Activated CD4-positive, alpha-beta T cell treated with anti-CD3 and anti-CD28 coated beads, Interleukin-2, amount 10 ng/mL, durations not matched to agents 24 days and 14 days (primary cell): ENCODE results near the gene VPS37C. TPM values are rescaled to one million over a fixed set of nuclear protein-coding genes. Genes with fewer than 3 reads are reported as not detected.

Source experiments
- DNase-seq: peaks from one replicate; pipeline ENCODE4 v3.0.0; 2022
- H3K27ac Mint-ChIP-seq: one replicate; pipeline ENCODE4 v1.8.0; 2022; ENCODE audit warnings: mild to moderate bottlenecking, mixed read lengths
- H3K27me3 Mint-ChIP-seq: one replicate; pipeline ENCODE4 v1.8.0; 2022; ENCODE audit warnings: mixed read lengths
- H3K36me3 Mint-ChIP-seq: one replicate; pipeline ENCODE4 v1.8.0; 2022; ENCODE audit warnings: low read depth, mild to moderate bottlenecking, mixed read lengths
- H3K4me1 Mint-ChIP-seq: one replicate; pipeline ENCODE4 v1.8.0; 2021; ENCODE audit warnings: mixed read lengths
- H3K4me3 Mint-ChIP-seq: one replicate; pipeline ENCODE4 v1.8.0; 2022; ENCODE audit warnings: mild to moderate bottlenecking, moderate library complexity, mixed read lengths
- H3K9me3 Mint-ChIP-seq: one replicate; pipeline ENCODE4 v1.8.0; 2021; ENCODE audit warnings: mixed read lengths
- intact Hi-C: fragments of 100-400 bp; cut with micrococcal nuclease; formaldehyde crosslinking; loops from one replicate; pipeline ENCODE4 v1.15.1; 2023
- total RNA-seq: library from RNA; stranded (reverse); gene quantifications from 2 replicates; pipeline ENCODE4 v1.2.3, GENCODE V29; 2022

Gene VPS37C
- total RNA-seq, 1 donor from 2014 or later: 13.7 TPM

- DNase-seq: peak; percentile 93
- Mint-ChIP-seq H3K4me3 (peak overlapping the region; percentile 93), H3K36me3 (peaks cover 32% of the 10 kb centered on the region), H3K27me3 (no peaks in the 10 kb centered on the region), H3K4me1 (peaks cover 69% of the 10 kb centered on the region), H3K9me3 (no peaks in the 10 kb centered on the region), H3K27ac (peak overlapping the region; percentile 100)
- intact Hi-C loops: loop anchor here (1.0 to 2.0 kb wide), 4 partner anchors 20 to 70 kb away; no protein-coding TSS in a partner anchor
These were observed 68.9 kb downstream of the VPS37C start for GRCh38 chr11:61092280-61092766.

DNA sequence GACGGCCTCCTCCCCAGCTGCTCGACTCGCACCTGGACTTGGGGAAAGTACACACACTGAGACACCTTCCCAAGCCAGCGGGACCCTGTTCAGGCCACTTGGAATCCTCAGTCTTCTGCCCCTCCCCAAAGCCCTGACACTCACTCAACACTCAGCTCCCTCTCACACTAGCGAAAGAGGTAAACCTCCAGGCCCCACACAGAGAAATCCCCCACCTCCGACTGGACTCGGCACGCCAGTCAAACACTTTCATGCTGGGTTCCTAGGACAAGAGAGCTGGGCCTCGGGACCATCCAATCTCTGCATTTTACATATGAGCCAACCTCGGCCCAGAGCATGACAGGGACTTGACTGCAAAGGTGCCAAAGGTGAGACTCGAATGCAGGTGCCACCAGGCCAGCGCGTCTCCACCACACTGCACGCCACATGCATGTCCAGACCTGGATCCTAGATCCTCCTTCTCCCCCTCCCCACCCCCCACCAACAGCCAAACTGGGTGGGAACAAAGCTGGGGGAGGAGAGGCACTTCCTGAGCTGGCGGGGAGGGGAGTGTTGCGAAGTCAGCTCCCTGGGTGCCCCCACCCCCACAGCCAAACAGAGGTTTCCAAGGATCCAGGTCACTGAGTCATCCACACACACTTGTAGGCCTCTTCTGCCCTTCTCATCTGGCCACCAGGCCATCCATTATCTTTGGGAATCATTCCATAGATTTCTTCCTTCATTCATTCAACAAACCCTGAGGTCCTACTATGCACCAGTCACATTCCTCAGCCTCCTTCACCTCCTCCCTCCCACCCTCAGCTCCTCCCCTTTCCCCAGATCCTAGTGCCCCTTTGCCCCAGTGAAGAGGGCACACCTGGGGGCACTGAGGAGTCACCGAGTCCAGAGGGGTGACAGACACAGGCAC lies 69.6 kb downstream of the VPS37C start:
- H3K9me3 Mint-ChIP-seq: no peaks in the 10 kb centered on the region
- intact Hi-C loops: loop anchor here (1.0 to 2.0 kb wide), 5 partner anchors 11 to 69 kb away; partner anchors contain the start of gene CD5
- peak overlapping the region; percentile 100 for H3K27ac Mint-ChIP-seq
- H3K4me3 Mint-ChIP-seq: peak overlapping the region; percentile 93
- H3K4me1 Mint-ChIP-seq: peaks cover 69% of the 10 kb centered on the region
- DNase-seq: peak; percentile 86
- peaks cover 33% of the 10 kb centered on the region for H3K36me3 Mint-ChIP-seq
- no peaks in the 10 kb centered on the region for H3K27me3 Mint-ChIP-seq

DNA sequence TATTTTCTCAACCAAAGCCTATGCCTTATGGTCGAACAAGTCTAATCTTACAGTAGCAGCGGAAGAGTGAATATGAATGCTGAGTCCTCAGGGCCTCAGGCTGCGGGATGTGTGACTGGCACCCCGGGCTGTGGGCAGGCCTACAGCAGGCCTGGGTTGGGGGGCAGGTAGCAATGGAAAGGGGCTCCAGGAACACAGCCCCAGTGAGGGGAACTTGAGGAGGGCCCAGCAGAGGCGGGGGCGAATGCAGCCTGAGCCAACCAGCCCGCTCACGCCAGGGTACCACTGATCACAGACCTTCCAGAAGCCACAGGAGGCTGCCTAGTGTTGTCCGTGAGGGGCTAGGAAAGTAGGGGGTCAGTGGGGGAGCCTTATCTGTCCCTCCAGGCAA lies 70.2 kb downstream of the VPS37C start:
- H3K27ac Mint-ChIP-seq: peak overlapping the region; percentile 100
- H3K4me1 Mint-ChIP-seq: peaks cover 69% of the 10 kb centered on the region
- intact Hi-C loops: loop anchor here (1.0 kb wide), 1 partner anchor 11 kb away; the partner anchor contains the start of gene CD5
- H3K4me3 Mint-ChIP-seq: peak overlapping the region; percentile 93
- no peaks in the 10 kb centered on the region for H3K9me3 Mint-ChIP-seq
- DNase-seq: no peak
- peaks cover 33% of the 10 kb centered on the region for H3K36me3 Mint-ChIP-seq
- H3K27me3 Mint-ChIP-seq: no peaks in the 10 kb centered on the region

- no peak for DNase-seq
- Mint-ChIP-seq H3K36me3 (peaks cover 33% of the 10 kb centered on the region), H3K27ac (peak overlapping the region; percentile 100), H3K4me1 (peaks cover 65% of the 10 kb centered on the region), H3K4me3 (peak overlapping the region; percentile 93), H3K27me3 (no peaks in the 10 kb centered on the region), H3K9me3 (no peaks in the 10 kb centered on the region)
- intact Hi-C loops: no loop called here
These were observed 70.7 kb downstream of the VPS37C start for GRCh38 chr11:61090521-61090920.

GRCh38 chr11:61089806-61090491 lies 71.3 kb downstream of the VPS37C start:
- H3K36me3 Mint-ChIP-seq: peaks cover 33% of the 10 kb centered on the region
- peaks cover 59% of the 10 kb centered on the region for H3K4me1 Mint-ChIP-seq
- peak overlapping the region; percentile 93 for H3K4me3 Mint-ChIP-seq
- intact Hi-C loops: no loop called here
- H3K27ac Mint-ChIP-seq: peak overlapping the region; percentile 100
- no peak for DNase-seq
- H3K9me3 Mint-ChIP-seq: no peaks in the 10 kb centered on the region
- no peaks in the 10 kb centered on the region for H3K27me3 Mint-ChIP-seq

- no peak for DNase-seq
- H3K36me3 Mint-ChIP-seq: peaks cover 45% of the 10 kb centered on the region
- intact Hi-C loops: no loop called here
- peak overlapping the region; percentile 58 for H3K4me3 Mint-ChIP-seq
- H3K27me3 Mint-ChIP-seq: no peaks in the 10 kb centered on the region
- peaks cover 52% of the 10 kb centered on the region for H3K4me1 Mint-ChIP-seq
- peak overlapping the region; percentile 79 for H3K27ac Mint-ChIP-seq
- H3K9me3 Mint-ChIP-seq: peaks cover 5% of the 10 kb centered on the region
These were observed 73.7 kb downstream of the VPS37C start for GRCh38 chr11:61087426-61088119.

DNA sequence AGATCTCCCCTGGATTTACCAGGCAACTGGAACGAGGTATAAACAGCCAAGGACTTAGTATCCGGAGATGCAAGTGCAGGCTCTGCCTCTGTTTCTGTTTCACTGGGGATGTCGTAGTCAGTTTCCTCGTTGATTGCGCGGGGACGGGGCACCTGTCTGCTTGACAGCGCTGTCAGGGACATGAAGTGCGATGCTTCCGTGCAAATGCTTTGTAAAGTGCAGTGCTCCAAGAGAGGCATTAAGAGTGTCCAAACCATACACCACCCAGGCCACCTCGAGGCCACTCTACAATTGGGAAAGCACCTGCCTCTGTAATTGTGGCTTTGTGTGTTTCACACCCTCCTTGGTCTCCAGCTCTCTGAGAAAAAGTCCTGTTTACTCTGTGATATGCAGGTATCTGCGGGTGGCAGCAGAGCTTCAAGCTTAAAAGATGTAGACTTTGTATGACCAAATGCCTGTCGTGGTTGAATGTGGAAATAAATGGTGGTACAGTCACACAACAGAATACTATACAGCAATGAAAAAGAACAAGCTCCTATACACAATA lies 77.6 kb downstream of the VPS37C start:
- Mint-ChIP-seq H3K4me3 (peak overlapping the region; percentile 83), H3K27ac (peak overlapping the region; percentile 97), H3K36me3 (peaks cover 55% of the 10 kb centered on the region), H3K9me3 (peaks cover 5% of the 10 kb centered on the region), H3K27me3 (no peaks in the 10 kb centered on the region), H3K4me1 (peaks cover 60% of the 10 kb centered on the region)
- DNase-seq: peak; percentile 93
- intact Hi-C loops: loop anchor here (2.0 to 5.0 kb wide), 6 partner anchors 23 to 105 kb away; no protein-coding TSS in a partner anchor

DNA sequence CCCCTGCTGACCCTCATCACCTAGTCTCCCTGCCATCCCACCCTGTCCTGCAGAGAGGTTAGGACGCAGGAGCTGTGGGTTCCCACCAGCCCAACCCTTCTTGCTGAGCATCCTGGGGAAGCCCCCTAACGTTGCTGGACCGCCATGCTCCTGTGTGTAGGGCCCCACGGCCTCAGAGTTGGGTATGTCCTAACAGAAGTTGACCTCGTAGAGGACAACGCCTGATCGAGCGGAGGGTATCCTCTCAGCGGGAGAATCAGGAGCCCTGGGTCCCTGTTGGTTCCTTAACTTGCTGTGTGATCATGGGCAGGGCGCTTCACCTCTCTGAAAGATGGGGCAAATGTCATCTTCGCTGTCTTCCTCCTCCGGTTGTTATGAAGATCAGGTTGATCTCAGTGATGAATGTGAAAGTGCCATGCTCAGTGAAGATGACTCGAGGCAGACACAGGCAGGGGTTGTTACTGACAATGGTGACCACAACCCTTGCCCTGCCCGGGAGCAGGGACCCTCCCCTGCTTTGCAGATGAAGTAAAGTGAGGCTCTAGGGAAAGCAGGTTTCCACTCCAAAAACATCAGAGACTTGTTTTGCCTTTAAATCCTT lies 78.2 kb downstream of the VPS37C start:
- Mint-ChIP-seq H3K4me3 (peak overlapping the region; percentile 83), H3K27me3 (no peaks in the 10 kb centered on the region), H3K27ac (peak overlapping the region; percentile 97), H3K9me3 (peaks cover 5% of the 10 kb centered on the region), H3K36me3 (peaks cover 56% of the 10 kb centered on the region), H3K4me1 (peaks cover 64% of the 10 kb centered on the region)
- peak; percentile 87 for DNase-seq
- intact Hi-C loops: loop anchor here (2.0 to 5.0 kb wide), 6 partner anchors 22 to 104 kb away; no protein-coding TSS in a partner anchor

- H3K9me3 Mint-ChIP-seq: peaks cover 5% of the 10 kb centered on the region
- peak overlapping the region; percentile 83 for H3K4me3 Mint-ChIP-seq
- H3K27me3 Mint-ChIP-seq: no peaks in the 10 kb centered on the region
- intact Hi-C loops: loop anchor here (2.0 to 5.0 kb wide), 6 partner anchors 21 to 105 kb away; no protein-coding TSS in a partner anchor
- peaks cover 63% of the 10 kb centered on the region for H3K4me1 Mint-ChIP-seq
- peaks cover 51% of the 10 kb centered on the region for H3K36me3 Mint-ChIP-seq
- peak overlapping the region; percentile 97 for H3K27ac Mint-ChIP-seq
- peak; percentile 73 for DNase-seq
These were observed 79.0 kb downstream of the VPS37C start for GRCh38 chr11:61082062-61082870.

- H3K27ac Mint-ChIP-seq: peak overlapping the region; percentile 97
- peak; percentile 76 for DNase-seq
- intact Hi-C loops: loop anchor here (5.0 kb wide), 1 partner anchor 106 kb away; no protein-coding TSS in a partner anchor
- peaks cover 5% of the 10 kb centered on the region for H3K9me3 Mint-ChIP-seq
- H3K4me3 Mint-ChIP-seq: peak overlapping the region; percentile 83
- peaks cover 72% of the 10 kb centered on the region for H3K4me1 Mint-ChIP-seq
- H3K36me3 Mint-ChIP-seq: peaks cover 56% of the 10 kb centered on the region
- H3K27me3 Mint-ChIP-seq: no peaks in the 10 kb centered on the region
These were observed 80.1 kb downstream of the VPS37C start for GRCh38 chr11:61080986-61081590.

GRCh38 chr11:61080526-61080925 lies 80.7 kb downstream of the VPS37C start:
- Mint-ChIP-seq H3K4me1 (peaks cover 76% of the 10 kb centered on the region), H3K9me3 (peaks cover 5% of the 10 kb centered on the region), H3K27me3 (no peaks in the 10 kb centered on the region), H3K4me3 (peak overlapping the region; percentile 83), H3K36me3 (peaks cover 59% of the 10 kb centered on the region), H3K27ac (peak overlapping the region; percentile 97)
- intact Hi-C loops: loop anchor here (5.0 kb wide), 1 partner anchor 107 kb away; no protein-coding TSS in a partner anchor
- peak; percentile 89 for DNase-seq
